CD4-positive, alpha-beta T cell treated with Interleukin-4 for 1 hour (primary cell): ENCODE results near the gene ALAS1.
"Not testable (repeated sequence)": the region's sequence is repeated elsewhere in the genome, so short reads cannot be mapped to it uniquely, and the experiment has no call there.

Experiments used
- DNase-seq, 2 donors: peaks; one replicate each; pipeline ENCODE4 v3.0.0-alpha.2; 2020 to 2022

The ALAS1 gene

GRCh38 chr3:52176951-52177700, 20.8 kb upstream of the ALAS1 start:
- no peak for DNase-seq

DNA sequence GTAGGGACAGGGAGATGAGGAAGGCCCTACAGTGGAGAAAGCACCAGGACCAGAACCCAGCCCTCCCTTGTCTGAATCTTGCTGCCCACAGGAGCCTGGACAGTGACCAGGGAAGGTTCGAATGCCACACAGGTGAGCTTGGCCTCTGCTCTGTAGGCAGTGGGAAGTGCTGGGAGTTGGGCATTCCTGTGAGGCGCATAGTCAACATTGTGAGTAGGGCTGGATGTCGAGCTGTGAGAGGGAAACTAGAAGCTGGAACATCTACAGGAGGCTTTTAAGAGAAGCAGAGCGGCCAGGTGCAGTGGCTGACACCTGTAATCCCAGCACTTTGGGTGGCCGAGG, 20.3 kb upstream of the ALAS1 start:
- no peak for DNase-seq

GRCh38 chr3:52178126-52178525, 19.8 kb upstream of the ALAS1 start:
- not testable (repeated sequence) for DNase-seq

- no peak for DNase-seq
Observed at GRCh38 chr3:52178537-52178936, 19.4 kb upstream of the ALAS1 start.

- DNase-seq, result no peak
Observed at GRCh38 chr3:52181543-52181942, 16.4 kb upstream of the ALAS1 start.

- no peak for DNase-seq
Observed at GRCh38 chr3:52182196-52182595, 15.8 kb upstream of the ALAS1 start.

DNA sequence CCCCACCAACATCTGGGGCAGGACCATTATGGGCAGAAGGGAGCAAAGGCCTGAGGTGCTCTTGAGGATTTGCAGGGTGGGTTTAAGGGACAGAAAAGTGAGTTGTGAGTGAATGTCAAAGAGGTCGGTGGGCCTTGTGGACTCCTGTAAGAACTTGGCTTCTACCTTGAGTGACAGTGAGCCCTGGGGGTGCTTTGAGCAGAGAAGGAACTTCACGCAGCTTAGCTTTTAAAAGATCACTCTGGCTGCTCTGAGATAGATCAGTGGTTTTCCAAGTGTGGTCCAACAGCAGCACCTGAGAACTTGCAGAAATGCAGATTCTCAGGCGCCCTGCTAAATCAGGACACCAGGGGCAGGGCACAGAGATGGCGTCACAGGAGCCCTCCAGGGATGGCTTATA, 15.3 kb upstream of the ALAS1 start:
- DNase-seq, result no peak

- DNase-seq, result no peak
Observed at GRCh38 chr3:52183786-52184445, 14.0 kb upstream of the ALAS1 start.

- no peak for DNase-seq
Observed at GRCh38 chr3:52184690-52185089, 13.3 kb upstream of the ALAS1 start.

- DNase-seq, result no peak
Observed at GRCh38 chr3:52185311-52185710, 12.6 kb upstream of the ALAS1 start.

DNA sequence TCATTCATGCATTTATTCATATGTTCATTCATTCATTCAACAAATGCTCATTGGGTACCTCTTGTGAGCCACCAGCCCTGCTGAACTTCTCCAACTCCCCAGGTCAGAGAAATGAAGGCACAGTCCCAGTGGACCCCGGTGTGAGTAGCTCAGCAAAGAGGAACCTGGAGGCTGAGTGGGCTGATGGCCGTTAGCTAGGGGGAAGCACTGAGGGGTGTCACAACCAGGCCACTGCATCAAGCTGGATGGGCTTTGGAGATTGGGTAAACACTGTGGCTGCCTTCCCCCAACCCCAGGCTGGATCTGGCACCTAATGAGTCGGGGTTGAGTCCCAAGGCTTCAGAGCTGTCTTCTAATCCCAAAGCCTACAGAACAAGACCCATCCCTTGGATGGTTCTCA, 12.1 kb upstream of the ALAS1 start:
- DNase-seq, result no peak

DNA sequence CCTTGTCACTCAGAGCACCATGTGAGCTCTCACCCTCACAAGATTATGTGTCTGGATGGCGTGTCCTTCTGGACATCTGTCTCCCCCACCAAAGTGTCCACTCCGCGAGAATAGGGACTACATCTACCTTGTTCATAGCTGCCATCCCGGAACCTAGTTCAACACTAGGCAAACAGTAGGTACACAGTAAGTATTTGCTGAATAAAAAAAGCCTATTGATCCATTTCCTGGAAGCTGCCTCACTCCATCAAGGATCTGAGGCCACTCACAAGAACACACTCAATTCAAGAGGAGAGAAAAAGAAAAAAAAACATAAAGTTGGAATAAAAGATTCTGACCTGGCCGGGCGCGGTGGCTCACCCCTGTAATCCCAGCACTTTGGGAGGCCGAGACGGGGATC, 11.2 kb upstream of the ALAS1 start:
- no peak for DNase-seq

DNA sequence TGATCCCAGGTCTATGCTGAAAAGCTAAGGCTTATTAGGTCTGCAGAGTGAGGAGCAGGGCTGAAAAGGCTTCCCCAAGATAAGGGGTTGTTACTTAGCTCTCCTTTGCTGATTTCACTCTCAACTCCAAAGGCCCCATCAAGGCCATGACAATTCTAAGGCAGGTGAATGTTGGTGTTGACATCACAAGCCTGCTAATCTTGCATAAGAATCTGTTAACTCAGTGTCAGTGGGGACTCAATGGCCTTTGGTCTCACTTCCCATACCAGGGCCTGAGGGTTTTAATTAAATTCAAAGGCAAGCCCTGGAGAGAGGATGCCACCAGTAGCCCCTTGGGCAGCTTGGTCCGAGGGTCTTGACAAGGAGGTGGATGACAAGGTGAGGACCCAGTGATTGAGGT, 9.4 kb upstream of the ALAS1 start:
- no peak for DNase-seq

GRCh38 chr3:52190294-52191074, 7.5 kb upstream of the ALAS1 start:
- DNase-seq, result no peak

DNA sequence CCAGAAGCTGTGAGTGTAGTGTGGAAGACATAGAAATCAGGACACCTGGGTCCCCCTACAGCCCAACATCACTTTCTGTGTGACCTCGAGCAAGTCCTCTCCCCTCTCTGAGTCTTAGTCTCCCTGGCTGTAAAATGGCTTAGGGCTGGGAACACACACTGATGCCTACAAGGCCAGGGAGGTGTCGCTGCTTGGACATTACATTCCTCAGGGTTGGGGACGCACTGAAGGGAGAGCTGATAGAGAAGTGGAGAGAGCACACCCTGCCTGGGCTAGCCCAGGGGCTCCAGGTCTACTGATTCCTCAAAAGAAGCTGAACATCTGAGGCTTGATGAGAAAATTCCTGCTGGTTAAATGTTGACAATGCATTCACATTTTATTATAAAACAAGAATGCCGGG, 6.3 kb upstream of the ALAS1 start:
- DNase-seq, result no peak

GRCh38 chr3:52193065-52193464, 4.9 kb upstream of the ALAS1 start:
- DNase-seq, result no peak

GRCh38 chr3:52194485-52195290, 3.3 kb upstream of the ALAS1 start:
- no peak for DNase-seq

DNA sequence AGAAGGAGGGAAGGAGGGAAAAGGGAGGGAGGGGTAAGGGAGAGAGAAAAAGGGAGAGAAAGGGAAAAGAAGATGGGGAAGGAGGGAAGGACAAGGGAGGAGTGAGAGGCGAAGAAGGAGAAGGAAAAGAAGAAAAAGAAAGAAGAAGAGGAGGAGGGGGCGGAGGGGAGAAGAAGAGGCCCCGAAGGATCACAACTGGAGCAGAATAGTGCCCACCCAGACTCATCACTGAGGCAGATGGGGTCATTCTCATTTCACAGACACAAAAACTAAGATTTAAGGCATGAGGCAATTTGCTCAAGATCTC, 2.7 kb upstream of the ALAS1 start:
- no peak for DNase-seq

DNA sequence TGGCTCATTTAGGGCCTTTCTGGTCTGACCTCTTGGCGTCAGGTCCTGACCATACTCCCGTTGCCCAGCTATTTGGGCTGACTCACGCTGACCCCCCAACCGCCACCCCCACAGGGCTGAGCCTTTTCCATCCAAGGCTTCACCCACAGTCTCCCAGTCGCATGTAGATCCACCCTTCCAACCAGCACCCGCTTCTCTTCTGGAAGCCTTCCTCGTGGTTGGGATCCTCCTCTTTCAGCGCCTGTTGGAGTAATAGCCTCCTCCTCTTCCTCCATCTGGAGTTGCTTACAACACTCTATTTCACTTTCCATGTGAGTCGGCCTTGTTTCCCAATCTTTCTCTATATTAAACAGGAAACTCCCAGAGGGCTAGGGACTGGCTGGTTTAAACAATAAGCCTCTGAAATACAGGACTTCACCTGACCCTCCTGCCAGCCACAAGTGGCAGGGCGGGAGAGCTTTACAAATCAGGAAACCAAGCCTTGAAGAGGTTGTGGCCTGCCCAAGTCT, 2.1 kb upstream of the ALAS1 start:
- no peak for DNase-seq

DNA sequence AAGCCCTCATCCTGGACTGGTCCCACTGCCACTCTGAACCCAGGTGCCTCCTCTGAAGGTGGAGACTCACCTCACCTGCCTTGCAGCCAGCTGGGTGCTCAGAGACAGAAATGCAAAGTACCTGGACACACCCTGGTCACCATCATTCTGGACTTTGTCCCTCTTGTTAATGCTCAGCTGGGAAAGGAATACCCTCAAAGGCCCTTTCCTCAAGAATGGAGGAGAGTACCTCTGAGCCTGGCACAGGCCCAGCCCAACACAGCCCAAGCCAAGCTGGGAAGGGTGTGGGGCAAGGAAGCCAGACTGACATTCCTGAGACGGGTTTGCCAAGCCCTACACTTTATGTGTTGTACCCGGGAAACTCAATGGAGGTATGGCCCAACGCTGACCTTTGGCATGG, 983 bp upstream of the ALAS1 start:
- no peak for DNase-seq

DNA sequence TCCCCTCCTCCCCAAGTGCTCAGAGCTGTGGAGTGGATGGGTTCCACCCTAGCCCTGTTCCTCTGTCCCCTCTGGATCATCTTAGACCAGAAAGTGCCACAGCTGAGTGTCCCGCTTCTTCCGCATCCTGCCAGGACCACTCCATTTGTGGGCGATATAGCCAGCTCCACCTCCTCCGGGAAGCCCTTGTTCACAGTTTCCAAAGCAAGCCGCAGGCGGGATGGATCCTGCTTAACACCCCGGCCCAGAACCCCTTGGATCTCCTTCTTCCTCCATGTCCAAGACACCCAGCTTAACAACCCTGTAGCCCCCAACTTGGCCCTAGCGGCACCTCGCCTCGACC, 490 bp upstream of the ALAS1 start:
- DNase-seq, result no peak

GRCh38 chr3:52198643-52199608, 966 bp downstream of the ALAS1 start:
- no peak for DNase-seq
